PC-9 (cell line): ENCODE data around the gene TRIM64C.
"Not testable (repeated sequence)": the region's sequence is repeated elsewhere in the genome, so short reads cannot be mapped to it uniquely, and the experiment has no call there.

ENCODE experiments used
- CTCF ChIP-seq: fragments of 200-600 bp; sonication (generic); conservative IDR thresholded peaks from 2 replicates; pipeline ENCODE4 v1.6.1; 2017; ENCODE audit warnings: mixed run types, antibody characterized with exemption, mild to moderate bottlenecking, moderate library complexity
- EZH2 ChIP-seq: fragments of 200-600 bp; sonication (generic); IDR thresholded peaks from 2 replicates; pipeline ENCODE4 v1.8.0; 2017; ENCODE audit warnings: antibody characterized with exemption, low read depth

GRCh38 chr11:49028523-49028922, 30.4 kb downstream of the TRIM64C start, which contains the start of gene TRIM49B:
- TF ChIP-seq CTCF, EZH2: not testable (repeated sequence)
